HG03520 (cell line): ENCODE measurements around the gene GPR18.
A peak's percentile ranks its signal among the peaks of the same experiment; 100 is the strongest.
"Not testable (repeated sequence)": the region's sequence is repeated elsewhere in the genome, so short reads cannot be mapped to it uniquely, and the experiment has no call there.

Experiments
- ATAC-seq: cut with Tn5 transposase; IDR thresholded peaks from one replicate; pipeline ENCODE4 v1.9.1; 2021; ENCODE audit warnings: mild to moderate bottlenecking, moderate library complexity; ENCODE audit not compliant: unreplicated experiment

Gene GPR18

DNA sequence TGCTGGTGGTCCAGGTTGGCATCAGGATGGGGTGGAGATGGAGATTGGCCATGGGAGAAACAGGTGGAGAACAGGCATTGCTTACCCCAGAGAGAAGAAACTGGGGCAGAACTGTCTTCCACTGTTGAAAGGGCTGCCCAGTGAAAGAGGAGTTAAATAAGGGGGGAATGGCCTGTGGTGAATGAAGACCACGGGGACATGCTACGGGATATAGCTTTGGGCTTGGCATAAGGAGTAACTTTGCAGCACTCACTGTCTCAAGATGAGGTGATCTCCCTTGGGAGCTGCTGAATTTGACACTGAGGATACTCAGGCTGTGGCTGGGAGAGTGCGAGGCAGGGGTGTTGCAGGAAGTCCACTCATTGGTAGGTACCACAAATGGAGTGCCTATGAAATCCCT lies 10.6 kb upstream of the GPR18 start:
- ATAC-seq = no peak

- ATAC-seq = no peak
Observed at GRCh38 chr13:99267927-99268326, 9.7 kb upstream of the GPR18 start.

- ATAC-seq = no peak
Observed at GRCh38 chr13:99266827-99267226, 8.6 kb upstream of the GPR18 start.

DNA sequence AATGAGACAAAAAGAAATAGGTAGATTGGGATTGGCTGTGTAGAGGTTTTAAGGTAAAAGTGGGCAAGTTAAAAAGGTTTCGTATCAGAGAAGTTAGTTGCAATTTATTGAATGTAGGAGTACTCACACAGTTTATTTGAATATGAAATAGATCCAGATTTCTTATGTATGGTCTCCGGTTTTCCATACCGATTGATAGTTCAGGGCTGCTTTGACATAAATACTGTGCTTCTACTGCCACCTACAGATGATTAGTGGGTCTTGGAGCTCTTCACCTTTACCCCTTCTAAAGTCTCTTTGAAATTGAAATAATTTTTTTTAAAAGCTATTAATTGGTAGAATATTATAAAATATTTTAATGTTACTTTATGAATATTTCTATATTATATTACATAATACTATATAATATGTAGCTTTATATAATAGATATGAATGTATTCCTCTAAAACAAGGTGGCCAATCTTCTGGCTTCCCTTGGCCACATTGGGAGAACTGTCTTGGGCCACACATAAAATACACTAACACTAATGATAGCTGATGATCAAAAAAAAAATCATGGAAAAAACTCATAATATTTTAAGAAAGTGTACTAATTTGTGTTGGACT lies 7.7 kb upstream of the GPR18 start:
- ATAC-seq = peak; percentile 59

DNA sequence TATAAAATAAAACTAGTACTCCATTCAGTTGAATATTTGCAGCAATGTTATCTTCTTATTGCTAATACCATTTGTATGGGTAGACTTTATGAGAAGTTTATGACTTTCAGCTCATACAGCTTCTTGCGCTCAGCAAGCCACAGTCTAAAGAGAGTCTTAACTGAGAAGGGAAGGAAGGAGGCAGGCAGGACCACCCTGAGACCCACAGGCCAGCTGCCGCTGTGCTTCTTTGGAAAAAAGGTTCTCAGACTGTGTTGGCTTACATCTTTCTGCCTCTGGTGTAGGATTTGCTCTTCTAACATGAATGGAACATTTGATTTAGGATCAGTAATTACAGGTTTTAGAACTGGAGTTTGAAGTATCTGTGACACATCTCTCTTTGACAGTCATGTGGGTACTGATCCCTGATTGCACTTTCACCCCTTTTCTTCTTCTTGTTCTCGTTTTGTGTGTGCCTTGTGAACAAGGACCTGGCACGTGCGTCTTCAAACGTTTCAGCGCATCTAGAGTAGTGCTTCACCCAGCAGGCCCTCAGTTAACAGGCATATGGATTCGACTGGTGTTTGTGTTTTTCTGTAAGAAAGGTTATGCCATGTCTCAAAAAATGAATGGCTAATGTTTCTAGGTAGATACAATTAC lies 7.1 kb upstream of the GPR18 start:
- no peak for ATAC-seq

DNA sequence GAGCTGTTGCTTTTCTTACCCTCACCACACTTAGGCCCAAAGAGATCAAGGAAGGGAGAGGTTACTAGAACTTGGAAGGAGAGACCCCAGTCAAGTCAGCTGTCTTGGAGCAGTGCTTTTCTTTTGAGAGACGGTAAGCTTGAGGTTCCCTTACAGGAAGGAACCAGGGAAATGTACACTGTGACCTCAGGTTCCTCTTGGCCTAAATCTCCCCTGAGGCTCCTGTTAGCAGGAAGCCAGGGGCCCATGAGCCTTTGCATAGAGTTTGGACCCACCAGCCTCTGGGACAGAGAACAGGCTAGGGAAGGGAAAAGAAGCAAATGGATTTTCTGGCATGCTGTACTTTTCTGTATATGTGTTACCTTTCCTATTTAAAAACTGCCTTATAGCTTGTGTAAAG lies 5.9 kb upstream of the GPR18 start:
- no peak for ATAC-seq

GRCh38 chr13:99263126-99263785 lies 5.1 kb upstream of the GPR18 start:
- ATAC-seq = no peak

GRCh38 chr13:99261059-99261458 lies 2.9 kb upstream of the GPR18 start:
- no peak for ATAC-seq

- no peak for ATAC-seq
Observed at GRCh38 chr13:99260216-99260615, 2.0 kb upstream of the GPR18 start.

- peak; percentile 73 for ATAC-seq
Observed at GRCh38 chr13:99258946-99259345, 767 bp upstream of the GPR18 start.

- no peak for ATAC-seq
Observed at GRCh38 chr13:99257291-99257690, 888 bp downstream of the GPR18 start.

DNA sequence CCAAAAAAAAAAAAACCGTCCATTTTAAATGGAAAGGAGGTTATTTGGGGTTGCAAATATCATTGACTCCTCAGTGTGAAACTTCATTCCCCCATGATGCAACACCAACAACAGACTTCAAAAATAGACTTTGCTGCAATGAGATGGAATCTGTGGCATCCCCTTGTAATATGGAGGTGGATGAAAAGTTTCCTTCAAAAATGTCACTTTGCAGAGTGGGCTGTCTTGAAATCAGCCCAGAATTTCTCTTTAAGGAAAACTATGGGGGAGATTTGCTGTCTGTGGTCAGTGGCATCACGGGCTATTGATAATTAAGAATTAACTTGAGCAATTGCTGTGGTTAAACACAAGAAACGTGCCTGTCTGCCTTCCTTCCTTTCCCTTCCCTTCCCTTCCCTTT lies 1.5 kb downstream of the GPR18 start:
- no peak for ATAC-seq

DNA sequence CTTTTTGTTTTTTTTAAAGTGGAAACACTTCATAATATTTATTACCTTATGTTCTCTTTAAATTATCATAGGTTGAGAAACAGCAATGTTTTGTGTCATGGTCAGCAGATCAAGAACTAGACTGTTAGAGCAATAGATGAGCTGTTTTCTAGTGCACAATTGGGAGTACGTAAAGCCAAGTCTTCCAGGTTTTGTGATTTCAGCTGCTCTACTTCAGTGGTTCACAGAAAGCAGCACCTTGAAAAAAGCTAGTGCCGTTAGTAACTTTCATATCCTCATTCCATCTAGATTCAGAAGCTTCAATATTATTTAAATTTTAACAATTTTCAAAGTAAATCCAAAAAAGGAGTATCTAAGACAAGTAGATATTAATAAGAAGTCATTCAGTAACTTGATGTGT lies 1.9 kb downstream of the GPR18 start:
- no peak for ATAC-seq

GRCh38 chr13:99255271-99255670 lies 2.9 kb downstream of the GPR18 start:
- no peak for ATAC-seq

- ATAC-seq = no peak
Observed at GRCh38 chr13:99254830-99255229, 3.3 kb downstream of the GPR18 start.

- no peak for ATAC-seq
Observed at GRCh38 chr13:99251921-99252320, 6.3 kb downstream of the GPR18 start.

GRCh38 chr13:99250982-99251825 lies 7.0 kb downstream of the GPR18 start:
- ATAC-seq = no peak

DNA sequence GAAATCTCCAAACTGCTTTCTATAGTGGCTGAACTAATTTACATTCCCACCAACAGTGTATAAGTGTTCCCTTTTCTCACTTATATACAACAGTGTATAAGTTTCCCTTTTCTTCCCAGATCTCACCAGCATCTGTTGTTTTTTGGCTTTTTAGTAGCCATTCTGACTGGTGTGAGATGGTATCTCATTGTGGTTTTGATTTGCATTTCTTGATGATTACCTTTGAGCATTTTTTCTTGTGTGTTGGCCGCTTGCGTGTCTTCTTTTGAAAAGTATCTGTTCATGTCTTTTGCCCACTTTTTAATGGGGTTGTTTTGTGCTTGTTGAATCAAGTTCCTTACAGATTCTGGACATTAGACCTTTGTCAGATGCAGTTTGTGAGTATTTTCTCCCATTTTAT lies 8.6 kb downstream of the GPR18 start:
- not testable (repeated sequence) for ATAC-seq

DNA sequence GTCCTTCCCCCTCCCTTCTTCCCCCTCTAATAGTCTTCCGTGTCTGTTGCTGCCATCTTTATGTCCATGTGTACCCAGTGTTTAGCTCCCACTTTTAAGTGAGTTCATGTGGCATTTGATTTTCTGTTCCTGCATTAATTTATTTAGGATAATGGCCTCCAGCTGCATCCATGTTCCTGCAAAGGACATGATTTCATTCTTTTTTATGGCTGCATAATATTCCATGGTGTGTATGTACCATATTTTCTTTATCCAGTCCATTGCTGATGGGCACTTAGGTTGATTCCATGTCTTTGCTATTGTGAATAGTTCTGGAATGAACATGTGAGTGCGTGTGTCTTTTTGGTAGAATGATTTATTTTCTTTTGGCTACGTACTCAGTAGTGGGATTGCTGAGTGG lies 9.0 kb downstream of the GPR18 start:
- ATAC-seq = not testable (repeated sequence)

DNA sequence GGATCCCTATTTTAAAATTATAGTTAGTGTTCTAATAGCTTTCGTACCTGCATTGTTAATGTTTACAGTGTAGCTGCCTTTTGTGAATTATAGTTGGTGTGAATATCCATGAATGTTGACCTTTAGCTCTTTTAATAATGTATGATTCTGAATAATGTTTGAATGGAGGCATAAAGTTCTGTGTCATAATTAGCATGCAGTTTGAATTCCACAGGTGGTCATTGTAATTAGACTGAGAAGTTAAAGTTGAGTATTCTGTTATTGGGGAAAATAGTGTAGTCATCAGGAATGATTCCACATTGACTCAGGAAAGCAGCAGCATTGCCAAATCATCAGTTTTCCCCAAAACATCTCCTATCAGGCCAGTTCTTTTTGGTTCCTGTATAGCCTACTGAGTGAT lies 12.1 kb downstream of the GPR18 start:
- no peak for ATAC-seq

GRCh38 chr13:99237981-99238662 lies 20.1 kb downstream of the GPR18 start:
- ATAC-seq = peak; percentile 36
